ENCODE results near the gene GTF2H4. TPM values are rescaled to one million over a fixed set of nuclear protein-coding genes. Genes with fewer than 3 reads are reported as not detected.

The GTF2H4 gene
- total and polyA plus RNA-seq, 10 of the 15 experiments (the other 5 are each of a cell fraction or from before 2014, with no cell fraction given) = 1.1 to 43.8 (median 18.9) TPM

DNA sequence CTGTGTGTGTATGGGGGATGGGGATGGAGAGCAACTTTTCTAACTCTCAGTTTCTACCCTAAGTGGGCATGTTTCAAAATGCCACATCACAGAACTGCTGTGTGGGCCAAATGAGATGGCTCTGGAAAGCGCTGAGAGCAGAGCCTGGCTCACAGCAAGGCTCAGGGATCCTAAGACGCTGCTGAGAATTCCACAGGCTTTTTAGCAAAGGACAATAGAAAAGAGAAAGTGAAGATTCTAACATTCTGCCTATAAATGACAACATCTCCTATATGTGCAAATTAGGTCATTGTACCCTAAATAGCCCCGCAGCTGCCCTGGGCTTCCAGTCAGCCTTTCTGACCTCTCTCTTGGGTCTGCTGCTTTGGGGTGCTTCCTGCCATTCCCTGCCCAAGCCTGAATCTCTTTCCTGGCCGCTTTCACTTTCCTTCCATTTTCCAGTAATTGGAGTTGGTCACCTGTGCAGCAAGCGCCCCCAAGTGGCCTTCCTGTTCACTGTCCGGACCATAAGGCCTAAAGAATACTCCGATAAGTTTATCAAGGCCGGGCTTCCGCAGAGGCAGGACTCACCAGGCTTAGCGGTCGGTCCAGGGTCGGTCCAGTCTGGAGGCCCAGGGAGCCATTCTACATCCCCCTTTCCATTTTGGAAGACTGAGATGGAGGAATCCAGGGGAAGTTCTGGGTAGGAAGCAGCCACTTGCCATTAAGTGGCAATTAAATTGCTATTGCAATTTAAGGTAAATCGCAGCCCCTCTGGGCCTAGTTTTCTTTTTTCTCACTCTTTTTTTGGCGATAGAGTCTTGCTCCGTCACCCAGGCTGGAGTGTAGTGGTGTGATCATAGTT is 30.4 kb upstream of the GTF2H4 start (continued):
- TF ChIP-seq, protein P1, sequence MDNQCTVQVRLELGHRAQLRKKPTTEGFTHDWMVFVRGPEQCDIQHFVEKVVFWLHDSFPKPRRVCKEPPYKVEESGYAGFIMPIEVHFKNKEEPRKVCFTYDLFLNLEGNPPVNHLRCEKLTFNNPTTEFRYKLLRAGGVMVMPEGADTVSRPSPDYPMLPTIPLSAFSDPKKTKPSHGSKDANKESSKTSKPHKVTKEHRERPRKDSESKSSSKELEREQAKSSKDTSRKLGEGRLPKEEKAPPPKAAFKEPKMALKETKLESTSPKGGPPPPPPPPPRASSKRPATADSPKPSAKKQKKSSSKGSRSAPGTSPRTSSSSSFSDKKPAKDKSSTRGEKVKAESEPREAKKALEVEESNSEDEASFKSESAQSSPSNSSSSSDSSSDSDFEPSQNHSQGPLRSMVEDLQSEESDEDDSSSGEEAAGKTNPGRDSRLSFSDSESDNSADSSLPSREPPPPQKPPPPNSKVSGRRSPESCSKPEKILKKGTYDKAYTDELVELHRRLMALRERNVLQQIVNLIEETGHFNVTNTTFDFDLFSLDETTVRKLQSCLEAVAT (IDR thresholded peaks at IDR 0.05) = 0 out of 2 replicates have a peak, but pooled peaks have one; percentile 19

DNA sequence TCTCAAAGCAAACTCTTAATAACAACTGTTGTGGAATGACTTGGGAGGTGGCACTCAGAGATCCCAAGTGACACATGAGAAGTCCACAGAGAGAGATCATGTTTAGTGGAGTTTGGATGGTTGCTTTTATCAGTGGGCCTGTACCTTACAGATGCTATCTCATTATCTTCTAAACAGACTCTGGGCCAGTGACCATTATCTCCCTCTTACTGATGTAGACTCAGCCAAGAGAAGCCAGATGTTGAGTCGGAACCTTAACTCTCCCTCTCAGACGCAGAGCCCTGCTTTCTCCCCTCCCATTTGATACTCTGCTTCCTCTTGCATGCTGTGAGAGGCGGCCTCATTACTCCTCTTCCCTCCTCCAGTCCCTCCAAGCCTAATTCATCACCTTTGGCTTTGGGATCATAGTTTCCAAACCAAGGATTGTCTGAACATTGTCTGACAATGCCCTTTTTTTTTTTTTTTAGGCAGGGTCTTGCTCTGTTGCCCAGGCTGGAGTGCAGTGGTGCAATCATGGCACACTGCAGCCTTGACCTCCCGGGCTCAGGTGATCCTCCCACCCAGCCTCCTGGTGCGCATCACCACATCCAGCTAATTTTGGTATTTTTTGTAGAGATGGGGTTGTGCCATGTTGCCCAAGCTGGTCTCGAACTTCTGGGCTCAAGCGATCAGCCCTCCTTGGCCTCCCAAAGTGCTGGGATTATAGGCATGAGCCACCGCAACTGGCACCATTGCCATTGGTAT is 28.2 kb upstream of the GTF2H4 start:
- BruUV-seq (replicated peaks) = no TSS peak
- H3K4me1 ChIP-seq (ENCODE audit: control insufficient read depth, insufficient read depth, low read length) = peaks cover 34% of the 10 kb centered on the region
- ChIA-PET SMC1A (ENCODE audit: uncharacterized antibody, unreplicated experiment) (interaction anchor here (0.9 to 6.1 kb wide), 10 partner anchors 34 to 208 kb away, joined by 3 to 72 read pairs (median 6); partner anchors contain the start of gene VARS2), POLR2A (interaction anchor here (1.4 to 5.8 kb wide), 4 partner anchors 34 to 111 kb away, joined by 4 to 50 read pairs (median 6); partner anchors contain the start of gene VARS2), CTCF (interaction anchor here (0.8 to 5.7 kb wide), 15 partner anchors 16 to 201 kb away, joined by 3 to 90 read pairs (median 4); partner anchors contain the start of gene VARS2), RAD21 (ENCODE audit: unreplicated experiment) (interaction anchor here (1.5 to 10.7 kb wide), 6 partner anchors 34 to 201 kb away, joined by 4 to 144 read pairs (median 8); partner anchors contain the start of gene VARS2)
- no peak for ATAC-seq
- H3K79me2 ChIP-seq (ENCODE audit: control insufficient read depth, insufficient read depth, low read length) = no peaks in the 10 kb centered on the region; the same call in 1 of the 2 replicates
- no peak for FAIRE-seq
- H4K20me1 ChIP-seq (ENCODE audit: control insufficient read depth, insufficient read depth) = no peaks in the 10 kb centered on the region
- no peak for TF ChIP-seq ZNF207 (IDR thresholded peaks at IDR 0.05; ENCODE audit: borderline replicate concordance)
- TF ChIP-seq, protein P2, sequence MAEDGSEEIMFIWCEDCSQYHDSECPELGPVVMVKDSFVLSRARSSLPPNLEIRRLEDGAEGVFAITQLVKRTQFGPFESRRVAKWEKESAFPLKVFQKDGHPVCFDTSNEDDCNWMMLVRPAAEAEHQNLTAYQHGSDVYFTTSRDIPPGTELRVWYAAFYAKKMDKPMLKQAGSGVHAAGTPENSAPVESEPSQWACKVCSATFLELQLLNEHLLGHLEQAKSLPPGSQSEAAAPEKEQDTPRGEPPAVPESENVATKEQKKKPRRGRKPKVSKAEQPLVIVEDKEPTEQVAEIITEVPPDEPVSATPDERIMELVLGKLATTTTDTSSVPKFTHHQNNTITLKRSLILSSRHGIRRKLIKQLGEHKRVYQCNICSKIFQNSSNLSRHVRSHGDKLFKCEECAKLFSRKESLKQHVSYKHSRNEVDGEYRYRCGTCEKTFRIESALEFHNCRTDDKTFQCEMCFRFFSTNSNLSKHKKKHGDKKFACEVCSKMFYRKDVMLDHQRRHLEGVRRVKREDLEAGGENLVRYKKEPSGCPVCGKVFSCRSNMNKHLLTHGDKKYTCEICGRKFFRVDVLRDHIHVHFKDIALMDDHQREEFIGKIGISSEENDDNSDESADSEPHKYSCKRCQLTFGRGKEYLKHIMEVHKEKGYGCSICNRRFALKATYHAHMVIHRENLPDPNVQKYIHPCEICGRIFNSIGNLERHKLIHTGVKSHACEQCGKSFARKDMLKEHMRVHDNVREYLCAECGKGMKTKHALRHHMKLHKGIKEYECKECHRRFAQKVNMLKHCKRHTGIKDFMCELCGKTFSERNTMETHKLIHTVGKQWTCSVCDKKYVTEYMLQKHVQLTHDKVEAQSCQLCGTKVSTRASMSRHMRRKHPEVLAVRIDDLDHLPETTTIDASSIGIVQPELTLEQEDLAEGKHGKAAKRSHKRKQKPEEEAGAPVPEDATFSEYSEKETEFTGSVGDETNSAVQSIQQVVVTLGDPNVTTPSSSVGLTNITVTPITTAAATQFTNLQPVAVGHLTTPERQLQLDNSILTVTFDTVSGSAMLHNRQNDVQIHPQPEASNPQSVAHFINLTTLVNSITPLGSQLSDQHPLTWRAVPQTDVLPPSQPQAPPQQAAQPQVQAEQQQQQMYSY (CRISPR knock-in tag; IDR thresholded peaks at IDR 0.05) = no peak
- no peak for TF ChIP-seq POLR2A (IDR thresholded peaks at IDR 0.05; ENCODE audit: low read depth, low read length)
- TF ChIP-seq SUZ12 (IDR thresholded peaks at IDR 0.05; ENCODE audit: unreplicated experiment) = no peak
- H3K4me2 ChIP-seq (ENCODE audit: control insufficient read depth, insufficient read depth) = no peak overlapping the region
- intact Hi-C loops (cut with micrococcal nuclease; ENCODE audit: unreplicated experiment) = loop anchor here (5.0 kb wide), 1 partner anchor 198 kb away; no protein-coding TSS in a partner anchor
- 83% methylated on average over 8 of the region's 8 CpGs for WGBS (ENCODE audit: insufficient coverage, insufficient replicate concordance, low lambda C conversion rate, missing lambda C conversion rate)
- no peak overlapping the region for H3K4me3 ChIP-seq
- no peak overlapping the region for H2AFZ ChIP-seq (ENCODE audit: control insufficient read depth, low read depth, low read length)
- H3K27me3 ChIP-seq (replicated peaks in 1 of 2; ENCODE audit: control insufficient read depth in 2 of 2, insufficient read depth in 2 of 2, low read length in 1 of 2) = no peaks in the 10 kb centered on the region
- DNase-seq (ENCODE audit: low read depth, low spot score) = no peak
- H3K36me3 ChIP-seq (ENCODE audit: control insufficient read depth in 2 of 2, insufficient read depth in 2 of 2, low read length in 1 of 2) = no peaks in the 10 kb centered on the region
- no peak overlapping the region for H3K27ac ChIP-seq (ENCODE audit: control insufficient read depth, insufficient read depth)
- H3K9me3 ChIP-seq (replicated peaks; ENCODE audit: control insufficient read depth, insufficient read depth, low read length) = no peaks in the 10 kb centered on the region
- in situ Hi-C loops (cut with MboI) = loop anchor here (5.0 kb wide), 1 partner anchor 58 kb away; no protein-coding TSS in a partner anchor
- no peak overlapping the region for H3K9ac ChIP-seq (ENCODE audit: control insufficient read depth, insufficient read depth, low read length)
